Sigmoid colon (tissue), 4 donors: ENCODE data around the gene PTPRD.

Experiments
- EP300 ChIP-seq, 4 donors: sonication (generic); formaldehyde crosslinking; IDR thresholded peaks; one replicate each; pipeline ENCODE4 v1.6.1; 2017; ENCODE audit warnings: antibody characterized with exemption in 4 of 4
- POLR2A ChIP-seq, 2 donors: fragments of 450-650 bp; IDR thresholded peaks; one replicate each; pipeline ENCODE4 v1.6.1; 2016; ENCODE audit warnings: antibody characterized with exemption in 2 of 2, mild to moderate bottlenecking in 2 of 2, moderate library complexity in 2 of 2
- TF ChIP-seq, protein P1 (sequence below), 4 experiments: fragments of 450-650 bp in 3 of 4; fragments of 200-600 bp in 1 of 4; IDR thresholded peaks; one replicate each; pipeline ENCODE4 v1.5.1; 2016 to 2019; ENCODE audit warnings: antibody characterized with exemption in 4 of 4, mild to moderate bottlenecking in 3 of 4, moderate library complexity in 2 of 4

DNA sequence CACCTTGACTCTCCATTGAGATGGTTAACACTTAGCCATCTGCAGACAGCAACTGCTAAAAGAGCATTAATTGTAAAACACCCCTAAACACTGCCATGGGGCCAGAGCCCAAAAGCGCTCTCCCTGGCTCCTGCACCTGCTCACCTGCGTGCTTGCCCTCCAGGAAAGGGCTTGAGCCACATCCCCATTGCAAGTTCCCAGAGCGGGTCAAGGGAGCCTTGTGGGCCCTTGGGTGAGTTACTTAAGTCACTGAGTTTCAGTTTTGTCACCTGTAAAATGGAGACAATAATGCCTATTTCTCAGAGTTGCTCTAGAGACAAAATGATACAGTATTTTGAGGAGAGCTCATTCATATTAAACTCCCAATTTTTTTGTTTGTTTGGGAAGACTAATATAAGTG, 967.8 kb downstream of the PTPRD start:
- no peak for TF ChIP-seq EP300 (IDR thresholded peaks at IDR 0.05)
- TF ChIP-seq POLR2A (IDR thresholded peaks at IDR 0.05), result no peak
- TF ChIP-seq, protein P1, sequence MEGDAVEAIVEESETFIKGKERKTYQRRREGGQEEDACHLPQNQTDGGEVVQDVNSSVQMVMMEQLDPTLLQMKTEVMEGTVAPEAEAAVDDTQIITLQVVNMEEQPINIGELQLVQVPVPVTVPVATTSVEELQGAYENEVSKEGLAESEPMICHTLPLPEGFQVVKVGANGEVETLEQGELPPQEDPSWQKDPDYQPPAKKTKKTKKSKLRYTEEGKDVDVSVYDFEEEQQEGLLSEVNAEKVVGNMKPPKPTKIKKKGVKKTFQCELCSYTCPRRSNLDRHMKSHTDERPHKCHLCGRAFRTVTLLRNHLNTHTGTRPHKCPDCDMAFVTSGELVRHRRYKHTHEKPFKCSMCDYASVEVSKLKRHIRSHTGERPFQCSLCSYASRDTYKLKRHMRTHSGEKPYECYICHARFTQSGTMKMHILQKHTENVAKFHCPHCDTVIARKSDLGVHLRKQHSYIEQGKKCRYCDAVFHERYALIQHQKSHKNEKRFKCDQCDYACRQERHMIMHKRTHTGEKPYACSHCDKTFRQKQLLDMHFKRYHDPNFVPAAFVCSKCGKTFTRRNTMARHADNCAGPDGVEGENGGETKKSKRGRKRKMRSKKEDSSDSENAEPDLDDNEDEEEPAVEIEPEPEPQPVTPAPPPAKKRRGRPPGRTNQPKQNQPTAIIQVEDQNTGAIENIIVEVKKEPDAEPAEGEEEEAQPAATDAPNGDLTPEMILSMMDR (IDR thresholded peaks at IDR 0.05), result no peak
